ENCODE data around the gene C19orf47. TPM values are rescaled to one million over a fixed set of nuclear protein-coding genes. Genes with fewer than 3 reads are reported as not detected.

Gene C19orf47
- total RNA-seq, 1 experiment from 2014 or later = 14.9 TPM

DNA sequence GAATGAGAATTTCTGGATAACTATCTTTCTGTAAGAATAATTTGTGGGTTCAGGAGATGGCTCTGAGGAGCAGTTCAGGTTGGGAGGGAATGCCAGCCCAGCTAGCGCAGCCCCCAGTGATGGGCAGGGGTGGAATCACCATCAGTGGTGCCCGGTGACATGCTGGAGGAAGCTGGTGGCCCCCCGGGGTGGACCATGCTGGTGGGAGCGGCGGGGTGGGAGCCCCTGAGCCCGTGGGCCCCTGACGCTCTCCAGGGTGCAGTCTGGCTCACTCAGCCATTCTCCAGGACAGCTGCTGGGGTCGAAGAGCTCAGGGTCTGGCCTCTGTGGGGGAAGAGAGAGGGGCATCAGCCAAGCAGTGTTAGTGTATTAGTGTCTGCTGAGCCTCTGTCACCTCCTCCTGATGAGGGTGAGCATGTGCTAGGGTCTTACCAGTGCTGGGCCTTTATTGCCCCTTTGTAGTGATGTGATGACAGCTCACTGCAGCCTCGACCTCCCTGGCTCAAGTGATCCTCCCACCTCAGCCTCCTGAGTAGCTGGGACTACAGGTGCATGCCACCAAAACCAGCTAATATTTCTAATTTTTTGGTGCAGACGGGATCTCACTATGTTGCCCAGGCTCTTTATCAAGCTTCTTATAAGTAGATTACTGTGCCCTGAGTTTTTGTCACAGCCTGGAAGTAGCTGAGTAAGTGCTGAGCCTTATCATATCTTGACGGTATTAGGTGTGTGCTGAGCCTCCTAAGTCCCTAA lies 31.4 kb upstream of the C19orf47 start:
- Mint-ChIP-seq H3K4me3 (ENCODE audit: unreplicated experiment) (no peak overlapping the region), H3K36me3 (ENCODE audit: insufficient read depth, unreplicated experiment) (peaks cover 15% of the 10 kb centered on the region), H3K9me3 (ENCODE audit: unreplicated experiment) (no peaks in the 10 kb centered on the region), H3K4me1 (ENCODE audit: insufficient read depth, unreplicated experiment) (no peaks in the 10 kb centered on the region), H3K27me3 (ENCODE audit: insufficient read depth, unreplicated experiment) (peaks cover 2% of the 10 kb centered on the region), H3K27ac (ENCODE audit: low read depth, unreplicated experiment) (no peak overlapping the region)
- no TSS peak for BruUV-seq (replicated peaks)
- DNase-seq (ENCODE audit: unreplicated experiment) = no peak
- ChIA-PET POLR2A (interaction anchor here (0.6 to 0.8 kb wide), 2 partner anchors 17 to 66 kb away, joined by 3 read pairs; no protein-coding TSS in a partner anchor), CTCF (interaction anchor here (0.6 to 1.1 kb wide), 2 partner anchors 29 to 74 kb away, joined by 3 read pairs; no protein-coding TSS in a partner anchor)
- intact Hi-C loops (cut with micrococcal nuclease) = no loop called here
- TF ChIP-seq, protein P1, sequence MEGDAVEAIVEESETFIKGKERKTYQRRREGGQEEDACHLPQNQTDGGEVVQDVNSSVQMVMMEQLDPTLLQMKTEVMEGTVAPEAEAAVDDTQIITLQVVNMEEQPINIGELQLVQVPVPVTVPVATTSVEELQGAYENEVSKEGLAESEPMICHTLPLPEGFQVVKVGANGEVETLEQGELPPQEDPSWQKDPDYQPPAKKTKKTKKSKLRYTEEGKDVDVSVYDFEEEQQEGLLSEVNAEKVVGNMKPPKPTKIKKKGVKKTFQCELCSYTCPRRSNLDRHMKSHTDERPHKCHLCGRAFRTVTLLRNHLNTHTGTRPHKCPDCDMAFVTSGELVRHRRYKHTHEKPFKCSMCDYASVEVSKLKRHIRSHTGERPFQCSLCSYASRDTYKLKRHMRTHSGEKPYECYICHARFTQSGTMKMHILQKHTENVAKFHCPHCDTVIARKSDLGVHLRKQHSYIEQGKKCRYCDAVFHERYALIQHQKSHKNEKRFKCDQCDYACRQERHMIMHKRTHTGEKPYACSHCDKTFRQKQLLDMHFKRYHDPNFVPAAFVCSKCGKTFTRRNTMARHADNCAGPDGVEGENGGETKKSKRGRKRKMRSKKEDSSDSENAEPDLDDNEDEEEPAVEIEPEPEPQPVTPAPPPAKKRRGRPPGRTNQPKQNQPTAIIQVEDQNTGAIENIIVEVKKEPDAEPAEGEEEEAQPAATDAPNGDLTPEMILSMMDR (IDR thresholded peaks at IDR 0.05; ENCODE audit: unreplicated experiment) = no peak

DNA sequence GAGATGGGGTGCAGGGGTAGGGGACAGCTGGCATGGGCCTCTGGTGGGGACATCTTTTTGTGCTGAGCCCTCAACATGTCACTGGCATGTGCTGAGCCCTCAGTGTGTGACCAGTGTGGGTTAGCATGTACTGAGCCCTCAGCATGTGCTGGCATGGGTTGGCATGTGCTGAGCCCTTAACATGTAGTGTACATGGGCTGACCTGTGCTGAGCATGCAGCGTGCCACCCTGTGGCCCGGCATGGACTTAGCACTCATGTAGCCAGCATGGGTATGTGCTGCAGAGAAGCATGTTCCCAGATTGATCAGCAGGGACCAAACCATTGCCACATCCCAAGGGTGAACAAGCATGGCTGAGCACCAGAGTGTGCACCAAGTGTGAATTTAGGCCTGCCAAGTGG lies 30.3 kb upstream of the C19orf47 start:
- Mint-ChIP-seq H3K9me3 (ENCODE audit: unreplicated experiment) (no peaks in the 10 kb centered on the region), H3K4me3 (ENCODE audit: unreplicated experiment) (no peak overlapping the region), H3K4me1 (ENCODE audit: insufficient read depth, unreplicated experiment) (no peaks in the 10 kb centered on the region), H3K27me3 (ENCODE audit: insufficient read depth, unreplicated experiment) (no peaks in the 10 kb centered on the region), H3K36me3 (ENCODE audit: insufficient read depth, unreplicated experiment) (peaks cover 24% of the 10 kb centered on the region), H3K27ac (ENCODE audit: low read depth, unreplicated experiment) (no peak overlapping the region)
- ChIA-PET POLR2A (no interaction called here), CTCF (no interaction called here)
- no TSS peak for BruUV-seq (replicated peaks)
- DNase-seq (ENCODE audit: unreplicated experiment) = no peak
- TF ChIP-seq, protein P1 (IDR thresholded peaks at IDR 0.05; ENCODE audit: unreplicated experiment) = no peak
- intact Hi-C loops (cut with micrococcal nuclease) = no loop called here

DNA sequence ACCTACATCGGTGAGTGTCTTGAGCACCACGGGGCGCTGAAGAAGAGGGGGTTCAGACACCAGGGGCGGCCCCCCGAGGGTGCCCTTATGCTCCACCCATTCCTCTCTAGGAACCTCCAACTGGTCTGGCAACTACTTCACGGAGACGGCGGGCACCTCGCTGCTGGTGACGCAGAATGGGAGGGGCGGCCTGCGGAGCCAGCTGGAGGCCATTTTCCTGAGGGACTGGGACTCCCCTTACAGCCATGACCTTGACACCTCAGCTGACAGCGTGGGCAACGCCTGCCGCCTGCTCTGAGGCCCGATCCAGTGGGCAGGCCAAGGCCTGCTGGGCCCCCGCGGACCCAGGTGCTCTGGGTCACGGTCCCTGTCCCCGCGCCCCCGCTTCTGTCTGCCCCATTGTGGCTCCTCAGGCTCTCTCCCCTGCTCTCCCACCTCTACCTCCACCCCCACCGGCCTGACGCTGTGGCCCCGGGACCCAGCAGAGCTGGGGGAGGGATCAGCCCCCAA lies 29.7 kb upstream of the C19orf47 start:
- intact Hi-C loops (cut with micrococcal nuclease) = no loop called here
- no peak overlapping the region for H3K27ac Mint-ChIP-seq (ENCODE audit: low read depth, unreplicated experiment)
- DNase-seq (ENCODE audit: unreplicated experiment) = no peak
- no peaks in the 10 kb centered on the region for H3K27me3 Mint-ChIP-seq (ENCODE audit: insufficient read depth, unreplicated experiment)
- no peaks in the 10 kb centered on the region for H3K4me1 Mint-ChIP-seq (ENCODE audit: insufficient read depth, unreplicated experiment)
- ChIA-PET POLR2A (no interaction called here), CTCF (no interaction called here)
- TSS peak; percentile 83 for BruUV-seq (replicated peaks)
- H3K9me3 Mint-ChIP-seq (ENCODE audit: unreplicated experiment) = no peaks in the 10 kb centered on the region
- TF ChIP-seq, protein P1 (IDR thresholded peaks at IDR 0.05; ENCODE audit: unreplicated experiment) = no peak
- H3K4me3 Mint-ChIP-seq (ENCODE audit: unreplicated experiment) = no peak overlapping the region
- peaks cover 29% of the 10 kb centered on the region for H3K36me3 Mint-ChIP-seq (ENCODE audit: insufficient read depth, unreplicated experiment)

DNA sequence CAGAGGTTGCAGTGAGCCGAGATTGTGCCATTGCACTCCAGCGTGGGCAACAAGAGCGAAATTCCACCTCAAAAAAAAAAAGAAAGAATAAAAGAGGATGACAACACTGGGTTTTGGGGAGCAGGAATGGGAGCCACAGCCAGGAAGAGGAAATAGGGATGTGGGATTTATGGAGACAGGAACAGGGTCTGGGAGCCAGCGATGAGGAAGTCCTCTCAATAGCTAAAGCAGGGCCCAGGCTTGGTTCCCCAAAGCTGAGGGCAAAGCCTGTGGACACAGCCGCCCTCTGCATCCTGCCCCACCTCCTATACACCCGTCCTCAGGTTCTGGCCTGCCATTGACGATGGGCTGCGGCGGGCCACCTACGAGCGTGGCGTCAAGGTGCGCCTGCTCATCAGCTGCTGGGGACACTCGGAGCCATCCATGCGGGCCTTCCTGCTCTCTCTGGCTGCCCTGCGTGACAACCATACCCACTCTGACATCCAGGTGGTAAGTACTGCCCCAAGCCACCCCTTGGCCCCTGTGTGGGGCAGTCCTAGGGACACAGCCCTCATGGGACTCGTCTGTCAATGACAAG lies 28.2 kb upstream of the C19orf47 start:
- Mint-ChIP-seq H3K9me3 (ENCODE audit: unreplicated experiment) (no peaks in the 10 kb centered on the region), H3K36me3 (ENCODE audit: insufficient read depth, unreplicated experiment) (peaks cover 42% of the 10 kb centered on the region), H3K27ac (ENCODE audit: low read depth, unreplicated experiment) (no peak overlapping the region), H3K4me3 (ENCODE audit: unreplicated experiment) (no peak overlapping the region), H3K4me1 (ENCODE audit: insufficient read depth, unreplicated experiment) (no peaks in the 10 kb centered on the region), H3K27me3 (ENCODE audit: insufficient read depth, unreplicated experiment) (no peaks in the 10 kb centered on the region)
- POLR2A ChIA-PET = no interaction called here
- no TSS peak for BruUV-seq (replicated peaks)
- no peak for DNase-seq (ENCODE audit: unreplicated experiment)
- intact Hi-C loops (cut with micrococcal nuclease) = no loop called here
- TF ChIP-seq, protein P1 (IDR thresholded peaks at IDR 0.05; ENCODE audit: unreplicated experiment) = no peak
- CTCF ChIA-PET = no interaction called here

Measured in MCF 10A (cell line).